SK-N-SH (cell line): ENCODE measurements around the gene AKR1A1. TPM values are rescaled to one million over a fixed set of nuclear protein-coding genes. Genes with fewer than 3 reads are reported as not detected.

Experiments
- CTCF ChIA-PET: fragments of 300-600, 350-600 bp; formaldehyde crosslinking; extraction: SDS; loops from one replicate; lab custom pipeline; 2021; lab: Yijun Ruan, JAX
- POLR2A ChIA-PET: fragments of 350-600 bp; sonication (Branson Sonifier 250); formaldehyde crosslinking; extraction: SDS; loops from one replicate; lab custom pipeline; 2020; ENCODE audit warnings: antibody characterized with exemption, inconsistent platforms; lab: Yijun Ruan, JAX
- DNase-seq: peaks from one replicate; pipeline ENCODE4 v3.0.0; 2012
- H2AFZ ChIP-seq: fragments of 200-600 bp; sonication (generic); 2 replicates; pipeline ENCODE4 v1.8.1; 2016; ENCODE audit warnings: antibody characterized with exemption, mild to moderate bottlenecking, low read depth
- H3F3A ChIP-seq: fragments of 200-600 bp; sonication (generic); replicated peaks from 2 replicates; pipeline ENCODE3; 2016; ENCODE audit warnings: antibody characterized with exemption, mild to moderate bottlenecking; ENCODE audit not compliant: insufficient read depth
- H3K27ac ChIP-seq, 2 experiments: fragments of 200-500 bp in 1 of 2; fragments of 200-600 bp in 1 of 2; sonication (Bioruptor generic) in 1 of 2; sonication (generic), shearing (Covaris generic) in 1 of 2; 2 replicates each; pipeline versions ENCODE4 v1.5.1 to v1.6.1; 2014 to 2016; ENCODE audit warnings: low read depth in 2 of 2, inconsistent platforms in 1 of 2, low read length in 1 of 2, mild to moderate bottlenecking in 1 of 2, mixed read lengths in 1 of 2
- H3K27me3 ChIP-seq: fragments of 200-600 bp; sonication (generic), shearing (Covaris generic); 2 replicates; pipeline ENCODE4 v1.6.1; 2016; ENCODE audit warnings: mixed run types; ENCODE audit not compliant: insufficient read depth
- H3K36me3 ChIP-seq, 2 experiments: fragments of 200-500 bp in 1 of 2; fragments of 200-600 bp in 1 of 2; sonication (Bioruptor generic) in 1 of 2; sonication (generic) in 1 of 2; replicated peaks in 1 of 2; 2 replicates each; pipeline versions ENCODE3 to v1.5.1; 2014 to 2016; ENCODE audit warnings: low read length in 1 of 2, mild to moderate bottlenecking in 1 of 2; ENCODE audit not compliant: insufficient read depth in 2 of 2, control insufficient read depth in 1 of 2
- H3K4me1 ChIP-seq, 2 experiments: fragments of 200-500 bp in 1 of 2; fragments of 200-600 bp in 1 of 2; sonication (Bioruptor generic) in 1 of 2; sonication (generic), shearing (Covaris generic) in 1 of 2; 2 replicates each; pipeline versions ENCODE4 v1.5.1 to v1.6.1; 2014 to 2016; ENCODE audit warnings: low read depth in 1 of 2, low read length in 1 of 2, mixed run types in 1 of 2; ENCODE audit not compliant: insufficient read depth in 2 of 2, control insufficient read depth in 1 of 2
- H3K4me2 ChIP-seq: fragments of 200-600 bp; sonication (generic), shearing (Covaris generic); 2 replicates; pipeline ENCODE4 v1.6.1; 2017; ENCODE audit warnings: mixed run types
- H3K4me3 ChIP-seq, 2 experiments: fragments of 200-500 bp in 1 of 2; fragments of 200-600 bp in 1 of 2; sonication (Bioruptor generic) in 1 of 2; sonication (generic), shearing (Covaris generic) in 1 of 2; 2 replicates each; pipeline versions ENCODE4 v1.5.1 to v1.8.1; 2014 to 2016; ENCODE audit warnings: low read depth in 2 of 2, inconsistent platforms in 1 of 2, low read length in 1 of 2, mild to moderate bottlenecking in 1 of 2, mixed read lengths in 1 of 2, moderate library complexity in 1 of 2
- H3K79me2 ChIP-seq: fragments of 200-600 bp; sonication (generic); 2 replicates; pipeline ENCODE4 v1.8.1; 2017; ENCODE audit warnings: mild to moderate bottlenecking; ENCODE audit not compliant: insufficient read depth
- H3K9ac ChIP-seq: fragments of 200-600 bp; sonication (generic); 2 replicates; pipeline ENCODE4 v1.6.1; 2017; ENCODE audit warnings: mixed run types
- H3K9me2 ChIP-seq: fragments of 200-600 bp; sonication (generic); 2 replicates; pipeline ENCODE4 v1.6.1; 2017; ENCODE audit warnings: mixed run types
- H3K9me3 ChIP-seq: fragments of 200-600 bp; sonication (generic); 2 replicates; pipeline ENCODE4 v1.6.1; 2017; ENCODE audit warnings: mixed run types, mild to moderate bottlenecking, moderate library complexity
- H4K20me1 ChIP-seq: fragments of 200-600 bp; sonication (generic); 2 replicates; pipeline ENCODE4 v1.6.1; 2017; ENCODE audit warnings: mild to moderate bottlenecking, mixed run types; ENCODE audit not compliant: insufficient read depth
- EP300 ChIP-seq, 2 experiments: IDR thresholded peaks; 2 replicates each; pipeline versions ENCODE4 v1.4.0 to v1.6.1; 2012; ENCODE audit warnings: borderline replicate concordance in 1 of 2, low read depth in 1 of 2, low read length in 1 of 2
- EZH2phosphoT487 ChIP-seq: fragments of 200-600 bp; sonication (generic); IDR thresholded peaks from 2 replicates; pipeline ENCODE4 v1.6.1; 2017; ENCODE audit warnings: low read depth, mixed run types, mild to moderate bottlenecking, antibody characterized with exemption, moderate library complexity, borderline replicate concordance
- FOXJ3 ChIP-seq: sonication (generic); formaldehyde crosslinking; IDR thresholded peaks from 2 replicates; pipeline ENCODE4 v1.5.1; 2020; ENCODE audit warnings: mild to moderate bottlenecking, missing genetic modification reagents
- FOXM1 ChIP-seq: IDR thresholded peaks from 2 replicates; pipeline ENCODE4 v1.4.0; 2012; ENCODE audit warnings: low read depth, mild to moderate bottlenecking
- GABPA ChIP-seq: IDR thresholded peaks from 2 replicates; pipeline ENCODE4 v1.4.0; 2012; ENCODE audit warnings: low read depth, mild to moderate bottlenecking
- MEF2A ChIP-seq: IDR thresholded peaks from 2 replicates; pipeline ENCODE4 v1.4.0; 2012; ENCODE audit warnings: low read depth, borderline replicate concordance
- NFIC ChIP-seq: IDR thresholded peaks from 2 replicates; pipeline ENCODE4 v1.4.0; 2012; ENCODE audit warnings: borderline replicate concordance
- POLR2AphosphoS5 ChIP-seq: IDR thresholded peaks from 2 replicates; pipeline ENCODE4 v1.6.1; 2012; ENCODE audit warnings: low read depth, low read length
- YY1 ChIP-seq: IDR thresholded peaks from 2 replicates; pipeline ENCODE4 v1.4.0; 2012; ENCODE audit warnings: low read depth, mild to moderate bottlenecking
- WGBS: methylation state at CpG from one replicate; pipeline ENCODE4 v1.1.6; 2017; ENCODE audit warnings: low lambda C conversion rate; 5-methylcytosine and 5-hydroxymethylcytosine counted together
- polyA plus RNA-seq, 3 experiments: library from polyadenylated mRNA; depleted of rRNA; stranded (reverse); fragments of >200 nt; gene quantifications; 2 replicates each; pipeline ENCODE4 v1.2.3, GENCODE V29; 2012
- TF ChIP-seq, protein P1 (sequence below): fragments of 200-600 bp; sonication (generic); IDR thresholded peaks from 2 replicates; pipeline ENCODE4 v1.6.1; 2017; ENCODE audit warnings: antibody characterized with exemption, mild to moderate bottlenecking, moderate library complexity
- TF ChIP-seq, protein P2 (sequence below): IDR thresholded peaks from 2 replicates; pipeline ENCODE4 v1.4.0; 2012; ENCODE audit warnings: low read depth
- TF ChIP-seq, protein P3 (sequence below): IDR thresholded peaks from 2 replicates; pipeline ENCODE4 v1.4.0; 2012; ENCODE audit warnings: low read depth, borderline replicate concordance
- TF ChIP-seq, protein P4 (sequence below): IDR thresholded peaks from 2 replicates; pipeline ENCODE4 v1.6.1; 2012; ENCODE audit warnings: mild to moderate bottlenecking, low read depth, low read length, moderate library complexity

Gene AKR1A1
- polyA plus RNA-seq, 1 of the 3 experiments (the other 2 are of a cell fraction) = 156 TPM

DNA sequence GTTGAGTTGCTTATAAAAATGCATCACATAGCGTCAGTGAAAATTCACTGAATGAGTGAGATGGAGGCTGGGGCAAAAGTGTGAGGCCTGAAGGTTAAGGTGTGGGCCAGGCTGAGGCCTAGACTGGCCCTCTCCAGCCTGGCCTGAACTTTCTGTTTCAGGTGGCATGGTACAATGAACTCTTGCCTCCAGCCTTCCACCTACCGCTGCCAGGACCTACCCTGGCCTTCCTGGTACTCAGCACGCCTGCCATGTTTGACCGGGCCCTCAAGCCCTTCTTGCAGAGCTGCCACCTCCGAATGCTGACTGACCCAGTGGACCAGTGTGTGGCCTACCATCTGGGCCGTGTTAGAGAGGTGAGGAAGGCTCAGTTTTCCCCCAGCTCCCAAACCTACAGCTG is 43.4 kb upstream of the AKR1A1 start:
- TF ChIP-seq FOXM1 (no peak), FOXJ3 (CRISPR knock-in tag) (no peak), GABPA (no peak), NFIC (no peak), YY1 (no peak), MEF2A (no peak), POLR2AphosphoS5 (no peak), EP300 (IDR thresholded peaks at IDR 0.05; ENCODE audit: borderline replicate concordance in 1 of 2, low read depth in 1 of 2, low read length in 1 of 2) (no peak), EZH2phosphoT487 (no peak)
- TF ChIP-seq, protein P1, sequence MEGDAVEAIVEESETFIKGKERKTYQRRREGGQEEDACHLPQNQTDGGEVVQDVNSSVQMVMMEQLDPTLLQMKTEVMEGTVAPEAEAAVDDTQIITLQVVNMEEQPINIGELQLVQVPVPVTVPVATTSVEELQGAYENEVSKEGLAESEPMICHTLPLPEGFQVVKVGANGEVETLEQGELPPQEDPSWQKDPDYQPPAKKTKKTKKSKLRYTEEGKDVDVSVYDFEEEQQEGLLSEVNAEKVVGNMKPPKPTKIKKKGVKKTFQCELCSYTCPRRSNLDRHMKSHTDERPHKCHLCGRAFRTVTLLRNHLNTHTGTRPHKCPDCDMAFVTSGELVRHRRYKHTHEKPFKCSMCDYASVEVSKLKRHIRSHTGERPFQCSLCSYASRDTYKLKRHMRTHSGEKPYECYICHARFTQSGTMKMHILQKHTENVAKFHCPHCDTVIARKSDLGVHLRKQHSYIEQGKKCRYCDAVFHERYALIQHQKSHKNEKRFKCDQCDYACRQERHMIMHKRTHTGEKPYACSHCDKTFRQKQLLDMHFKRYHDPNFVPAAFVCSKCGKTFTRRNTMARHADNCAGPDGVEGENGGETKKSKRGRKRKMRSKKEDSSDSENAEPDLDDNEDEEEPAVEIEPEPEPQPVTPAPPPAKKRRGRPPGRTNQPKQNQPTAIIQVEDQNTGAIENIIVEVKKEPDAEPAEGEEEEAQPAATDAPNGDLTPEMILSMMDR = no peak
- TF ChIP-seq, protein P2, sequence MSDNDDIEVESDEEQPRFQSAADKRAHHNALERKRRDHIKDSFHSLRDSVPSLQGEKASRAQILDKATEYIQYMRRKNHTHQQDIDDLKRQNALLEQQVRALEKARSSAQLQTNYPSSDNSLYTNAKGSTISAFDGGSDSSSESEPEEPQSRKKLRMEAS = no peak
- TF ChIP-seq, protein P3, sequence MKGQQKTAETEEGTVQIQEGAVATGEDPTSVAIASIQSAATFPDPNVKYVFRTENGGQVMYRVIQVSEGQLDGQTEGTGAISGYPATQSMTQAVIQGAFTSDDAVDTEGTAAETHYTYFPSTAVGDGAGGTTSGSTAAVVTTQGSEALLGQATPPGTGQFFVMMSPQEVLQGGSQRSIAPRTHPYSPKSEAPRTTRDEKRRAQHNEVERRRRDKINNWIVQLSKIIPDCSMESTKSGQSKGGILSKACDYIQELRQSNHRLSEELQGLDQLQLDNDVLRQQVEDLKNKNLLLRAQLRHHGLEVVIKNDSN = no peak
- TF ChIP-seq, protein P4, sequence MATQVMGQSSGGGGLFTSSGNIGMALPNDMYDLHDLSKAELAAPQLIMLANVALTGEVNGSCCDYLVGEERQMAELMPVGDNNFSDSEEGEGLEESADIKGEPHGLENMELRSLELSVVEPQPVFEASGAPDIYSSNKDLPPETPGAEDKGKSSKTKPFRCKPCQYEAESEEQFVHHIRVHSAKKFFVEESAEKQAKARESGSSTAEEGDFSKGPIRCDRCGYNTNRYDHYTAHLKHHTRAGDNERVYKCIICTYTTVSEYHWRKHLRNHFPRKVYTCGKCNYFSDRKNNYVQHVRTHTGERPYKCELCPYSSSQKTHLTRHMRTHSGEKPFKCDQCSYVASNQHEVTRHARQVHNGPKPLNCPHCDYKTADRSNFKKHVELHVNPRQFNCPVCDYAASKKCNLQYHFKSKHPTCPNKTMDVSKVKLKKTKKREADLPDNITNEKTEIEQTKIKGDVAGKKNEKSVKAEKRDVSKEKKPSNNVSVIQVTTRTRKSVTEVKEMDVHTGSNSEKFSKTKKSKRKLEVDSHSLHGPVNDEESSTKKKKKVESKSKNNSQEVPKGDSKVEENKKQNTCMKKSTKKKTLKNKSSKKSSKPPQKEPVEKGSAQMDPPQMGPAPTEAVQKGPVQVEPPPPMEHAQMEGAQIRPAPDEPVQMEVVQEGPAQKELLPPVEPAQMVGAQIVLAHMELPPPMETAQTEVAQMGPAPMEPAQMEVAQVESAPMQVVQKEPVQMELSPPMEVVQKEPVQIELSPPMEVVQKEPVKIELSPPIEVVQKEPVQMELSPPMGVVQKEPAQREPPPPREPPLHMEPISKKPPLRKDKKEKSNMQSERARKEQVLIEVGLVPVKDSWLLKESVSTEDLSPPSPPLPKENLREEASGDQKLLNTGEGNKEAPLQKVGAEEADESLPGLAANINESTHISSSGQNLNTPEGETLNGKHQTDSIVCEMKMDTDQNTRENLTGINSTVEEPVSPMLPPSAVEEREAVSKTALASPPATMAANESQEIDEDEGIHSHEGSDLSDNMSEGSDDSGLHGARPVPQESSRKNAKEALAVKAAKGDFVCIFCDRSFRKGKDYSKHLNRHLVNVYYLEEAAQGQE = no peak
- CTCF ChIA-PET = interaction anchor here (1.3 to 8.4 kb wide), 3 partner anchors 44 to 147 kb away, joined by 3 to 164 read pairs (median 3); partner anchors contain the start of gene AKR1A1
- H3K36me3 ChIP-seq = peaks cover 31 to 32% of the 10 kb centered on the region in 2 experiments

More for the DNA sequence above, 43.4 kb upstream of the AKR1A1 start:
- DNase-seq = no peak
- Histone ChIP-seq H3K79me2 (peaks cover under 1% of the 10 kb centered on the region; the same call in 1 of the 2 replicates), H4K20me1 (no peaks in the 10 kb centered on the region), H3K27me3 (no peaks in the 10 kb centered on the region), H3F3A (peaks cover 17% of the 10 kb centered on the region), H3K9me3 (no peaks in the 10 kb centered on the region), H2AFZ (no peak overlapping the region), H3K4me2 (no peak overlapping the region), H3K9me2 (no peaks in the 10 kb centered on the region), H3K27ac (no peak overlapping the region), H3K9ac (no peak overlapping the region), H3K4me1 (no peaks in the 10 kb centered on the region), H3K4me3 (no peak overlapping the region)
- POLR2A ChIA-PET = no interaction called here
- 94% methylated on average over 6 of the region's 6 CpGs for WGBS
